Measurements from ENCODE around the gene TTC21B.
"Not testable (repeated sequence)": the region's sequence is repeated elsewhere in the genome, so short reads cannot be mapped to it uniquely, and the experiment has no call there.

The TTC21B gene

GRCh38 chr2:165953655-165954606, at the start of gene TTC21B:
TTC21B (minus strand) TSS chr2:165953776; CDS start chr2:165953705, 71 bp downstream.
- peak; percentile 88 for DNase-seq

- DNase-seq = no peak
These were observed 46.8 kb upstream of the TTC21B start for GRCh38 chr2:166000401-166000800.

GRCh38 chr2:165990846-165991245, 37.3 kb upstream of the TTC21B start:
- no peak for DNase-seq

GRCh38 chr2:165989851-165990250, 36.3 kb upstream of the TTC21B start:
- DNase-seq = no peak

- DNase-seq = no peak
These were observed 31.5 kb upstream of the TTC21B start for GRCh38 chr2:165985120-165985519.

GRCh38 chr2:165972161-165972560, 18.6 kb upstream of the TTC21B start:
- DNase-seq = not testable (repeated sequence)

GRCh38 chr2:165970663-165971062, 17.1 kb upstream of the TTC21B start:
- DNase-seq = no peak

- DNase-seq = no peak
These were observed 15.7 kb upstream of the TTC21B start for GRCh38 chr2:165969227-165969626.

GRCh38 chr2:165967746-165968145, 14.2 kb upstream of the TTC21B start:
- no peak for DNase-seq

GRCh38 chr2:165961818-165962217, 8.2 kb upstream of the TTC21B start:
- no peak for DNase-seq

GRCh38 chr2:165959371-165959770, 5.8 kb upstream of the TTC21B start:
- DNase-seq = no peak

- DNase-seq = no peak
These were observed 4.9 kb upstream of the TTC21B start for GRCh38 chr2:165958313-165958960.

- no peak for DNase-seq
These were observed 3.6 kb upstream of the TTC21B start for GRCh38 chr2:165957030-165957675.

- DNase-seq = peak; percentile 69
These were observed 296 bp downstream of the TTC21B start for GRCh38 chr2:165953306-165953654.

GRCh38 chr2:165952741-165953211, 800 bp downstream of the TTC21B start:
- DNase-seq = peak; percentile 18

- DNase-seq = no peak
These were observed 1.5 kb downstream of the TTC21B start for GRCh38 chr2:165952085-165952484.

- no peak for DNase-seq
These were observed 3.1 kb downstream of the TTC21B start for GRCh38 chr2:165950438-165950837.

GRCh38 chr2:165941827-165942226, 11.7 kb downstream of the TTC21B start:
- no peak for DNase-seq

GRCh38 chr2:165938237-165938636, 15.3 kb downstream of the TTC21B start:
- DNase-seq = no peak

GRCh38 chr2:165933211-165933910, 20.2 kb downstream of the TTC21B start:
- no peak for DNase-seq

GRCh38 chr2:165927774-165928173, 25.8 kb downstream of the TTC21B start:
- DNase-seq = no peak

- DNase-seq = no peak
These were observed 26.2 kb downstream of the TTC21B start for GRCh38 chr2:165927353-165927752.

- DNase-seq = no peak
These were observed 28.6 kb downstream of the TTC21B start for GRCh38 chr2:165924946-165925345.

Measured in DMS153 (cell line).